Measurements from ENCODE around the gene RHAG.

- TF ChIP-seq EZH2 (IDR thresholded peaks at IDR 0.05; ENCODE audit: insufficient read depth, low read length) (no peak), CTCF (IDR thresholded peaks at IDR 0.05; ENCODE audit: insufficient read depth, low read depth, low read length) (no peak)
Measured at GRCh38 chr6:49648036-49648435, 11.4 kb upstream of the RHAG start.
